Loucy (cell line): ENCODE data around the gene SYTL1.

Experiments used
- EZH2phosphoT487 ChIP-seq: fragments of 200-600 bp; IDR thresholded peaks from 2 replicates; pipeline ENCODE4 v1.6.1; 2018; ENCODE audit warnings: antibody characterized with exemption, mild to moderate bottlenecking, moderate library complexity, borderline replicate concordance
- TF ChIP-seq, protein P1 (sequence below): fragments of 200-600 bp; sonication (generic); conservative IDR thresholded peaks from 2 replicates; pipeline ENCODE4 v1.5.1; 2014; ENCODE audit warnings: mild to moderate bottlenecking, antibody characterized with exemption, low read length

GRCh38 chr1:27372022-27372807, 30.4 kb downstream of the SYTL1 start:
- TF ChIP-seq, protein P1, sequence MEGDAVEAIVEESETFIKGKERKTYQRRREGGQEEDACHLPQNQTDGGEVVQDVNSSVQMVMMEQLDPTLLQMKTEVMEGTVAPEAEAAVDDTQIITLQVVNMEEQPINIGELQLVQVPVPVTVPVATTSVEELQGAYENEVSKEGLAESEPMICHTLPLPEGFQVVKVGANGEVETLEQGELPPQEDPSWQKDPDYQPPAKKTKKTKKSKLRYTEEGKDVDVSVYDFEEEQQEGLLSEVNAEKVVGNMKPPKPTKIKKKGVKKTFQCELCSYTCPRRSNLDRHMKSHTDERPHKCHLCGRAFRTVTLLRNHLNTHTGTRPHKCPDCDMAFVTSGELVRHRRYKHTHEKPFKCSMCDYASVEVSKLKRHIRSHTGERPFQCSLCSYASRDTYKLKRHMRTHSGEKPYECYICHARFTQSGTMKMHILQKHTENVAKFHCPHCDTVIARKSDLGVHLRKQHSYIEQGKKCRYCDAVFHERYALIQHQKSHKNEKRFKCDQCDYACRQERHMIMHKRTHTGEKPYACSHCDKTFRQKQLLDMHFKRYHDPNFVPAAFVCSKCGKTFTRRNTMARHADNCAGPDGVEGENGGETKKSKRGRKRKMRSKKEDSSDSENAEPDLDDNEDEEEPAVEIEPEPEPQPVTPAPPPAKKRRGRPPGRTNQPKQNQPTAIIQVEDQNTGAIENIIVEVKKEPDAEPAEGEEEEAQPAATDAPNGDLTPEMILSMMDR: no peak
- TF ChIP-seq EZH2phosphoT487: no peak
